HCT116 (cell line): ENCODE measurements around the gene SLC22A13. TPM values are rescaled to one million over a fixed set of nuclear protein-coding genes. Genes with fewer than 3 reads are reported as not detected.
"Not testable (repeated sequence)": the region's sequence is repeated elsewhere in the genome, so short reads cannot be mapped to it uniquely, and the experiment has no call there.

ENCODE experiments used
- ATAC-seq: fragments of 200-7000 bp; cut with Tn5 transposase; 2 replicates; pipeline ENCODE4 v1.9.1; 2020; ENCODE audit warnings: mild to moderate bottlenecking, moderate library complexity
- BruUV-seq: library from RNA; stranded (reverse); fragments of 400-500 nt; replicated peaks from 2 replicates; lab custom pipeline; 2021; lab: Mats Ljungman, UMichigan
- CTCF ChIA-PET: fragments of 300-600 bp; sonication (Branson Sonifier 250); formaldehyde crosslinking; loops from one replicate; lab custom pipeline; 2021; ENCODE audit warnings: antibody characterized with exemption; lab: Charles Lee
- POLR2A ChIA-PET: fragments of 300-600, 350-600 bp; sonication (Branson Sonifier 250); formaldehyde crosslinking; loops from one replicate; lab custom pipeline; 2021; ENCODE audit warnings: antibody characterized with exemption; lab: Charles Lee
- RAD21 ChIA-PET, 2 experiments: fragments of 300-600 bp; sonication (Branson Sonifier 250); formaldehyde crosslinking; loops; one replicate each; lab custom pipeline; 2023; ENCODE audit warnings: low total read pairs in 2 of 2; ENCODE audit not compliant: uncharacterized antibody in 2 of 2, unreplicated experiment in 2 of 2, low non-redundant PET in 1 of 2; lab: Charles Lee
- DNase-seq: peaks from one replicate; pipeline ENCODE4 v3.0.0-alpha.2; 2010; ENCODE audit warnings: low read depth, low spot score
- H2AFZ ChIP-seq: fragments of 200-600 bp; shearing (Covaris generic), sonication (generic); 2 replicates; pipeline ENCODE4 v1.6.1; 2017; ENCODE audit warnings: low read depth, mixed run types, mixed read lengths, antibody characterized with exemption, low read length; ENCODE audit not compliant: poor library complexity, severe bottlenecking
- H3K27ac ChIP-seq: 2 replicates; pipeline ENCODE4 v1.5.1; 2012; ENCODE audit warnings: low read depth, low read length
- H3K27me3 ChIP-seq: fragments of 200-600 bp; sonication (generic); 2 replicates; pipeline ENCODE4 v1.6.1; 2016; ENCODE audit warnings: mixed run types, low read length, mixed read lengths; ENCODE audit not compliant: insufficient read depth
- H3K36me3 ChIP-seq, 2 experiments: fragments of 200-500 bp in 1 of 2; fragments of 200-600 bp in 1 of 2; sonication (Bioruptor generic) in 1 of 2; sonication (generic) in 1 of 2; 2 replicates each; pipeline versions ENCODE4 v1.5.1 to v1.6.1; 2014 to 2016; ENCODE audit warnings: low read length in 2 of 2, inconsistent platforms in 1 of 2, mixed read lengths in 1 of 2, mixed run types in 1 of 2; ENCODE audit not compliant: insufficient read depth in 2 of 2, control insufficient read depth in 1 of 2
- H3K4me1 ChIP-seq, 2 experiments: fragments of 200-600 bp in 1 of 2; sonication (generic) in 1 of 2; 2 replicates each; pipeline versions ENCODE4 v1.5.1 to v1.6.1; 2012 to 2017; ENCODE audit warnings: low read length in 2 of 2, inconsistent platforms in 1 of 2, mild to moderate bottlenecking in 1 of 2, mixed read lengths in 1 of 2, mixed run types in 1 of 2, moderate library complexity in 1 of 2; ENCODE audit not compliant: insufficient read depth in 2 of 2, control insufficient read depth in 1 of 2
- H3K4me2 ChIP-seq: fragments of 200-600 bp; sonication (generic); 2 replicates; pipeline ENCODE4 v1.6.1; 2017; ENCODE audit warnings: mixed run types, low read length, mixed read lengths
- H3K4me3 ChIP-seq, 2 experiments: fragments of 200-600 bp in 1 of 2; sonication (generic) in 1 of 2; replicated peaks in 1 of 2; 2 replicates each; pipeline ENCODE4 v1.5.1; 2011 to 2016; ENCODE audit warnings: low read length in 2 of 2, control low read depth in 1 of 2, low read depth in 1 of 2, mild to moderate bottlenecking in 1 of 2, mixed read lengths in 1 of 2, mixed run types in 1 of 2
- H3K79me2 ChIP-seq: fragments of 200-600 bp; sonication (generic); 2 replicates; pipeline ENCODE4 v1.6.1; 2017; ENCODE audit warnings: mild to moderate bottlenecking, mixed run types, low read length, moderate library complexity, mixed read lengths; ENCODE audit not compliant: insufficient read depth
- H3K9ac ChIP-seq: fragments of 200-600 bp; sonication (generic); 2 replicates; pipeline ENCODE4 v1.6.1; 2016; ENCODE audit warnings: low read length, mixed read lengths
- H3K9me2 ChIP-seq: fragments of 200-600 bp; sonication (generic), shearing (Covaris generic); 2 replicates; pipeline ENCODE4 v1.6.1; 2017; ENCODE audit warnings: mixed run types, mild to moderate bottlenecking, moderate library complexity; ENCODE audit not compliant: insufficient read depth
- H3K9me3 ChIP-seq, 2 experiments: fragments of 200-500 bp in 1 of 2; fragments of 200-600 bp in 1 of 2; sonication (Bioruptor generic) in 1 of 2; sonication (generic) in 1 of 2; 2 replicates each; pipeline ENCODE4 v1.6.1; 2014 to 2017; ENCODE audit warnings: low read length in 2 of 2, mixed read lengths in 2 of 2, inconsistent platforms in 1 of 2, low read depth in 1 of 2, mild to moderate bottlenecking in 1 of 2, mixed run types in 1 of 2, moderate library complexity in 1 of 2; ENCODE audit not compliant: control insufficient read depth in 1 of 2, insufficient read depth in 1 of 2
- H4K20me1 ChIP-seq: fragments of 200-600 bp; sonication (generic), shearing (Covaris generic); 2 replicates; pipeline ENCODE4 v1.6.1; 2017; ENCODE audit warnings: mixed run types, mild to moderate bottlenecking, moderate library complexity; ENCODE audit not compliant: insufficient read depth
- EGR1 ChIP-seq: IDR thresholded peaks from 2 replicates; pipeline ENCODE4 v1.6.1; 2012; ENCODE audit warnings: low read depth
- EZH2 ChIP-seq: fragments of 200-600 bp; sonication (generic); IDR thresholded peaks from 2 replicates; pipeline ENCODE4 v1.6.1; 2017; ENCODE audit warnings: antibody characterized with exemption, mixed run types
- EZH2phosphoT487 ChIP-seq: fragments of 200-600 bp; IDR thresholded peaks from 2 replicates; pipeline ENCODE4 v1.6.1; 2018; ENCODE audit warnings: antibody characterized with exemption, borderline replicate concordance
- JUND ChIP-seq: IDR thresholded peaks from 2 replicates; pipeline ENCODE4 v1.6.1; 2012
- MAX ChIP-seq: IDR thresholded peaks from 2 replicates; pipeline ENCODE4 v1.6.1; 2012
- POLR2A ChIP-seq: IDR thresholded peaks from 2 replicates; pipeline ENCODE4 v1.7.0; 2011; ENCODE audit warnings: borderline replicate concordance; ENCODE audit not compliant: insufficient read depth, insufficient read length; ENCODE audit errors: extremely low read depth
- RAD21 ChIP-seq: IDR thresholded peaks from 2 replicates; pipeline ENCODE4 v1.6.1; 2012; ENCODE audit warnings: low read depth, mild to moderate bottlenecking
- SRF ChIP-seq: IDR thresholded peaks from 2 replicates; pipeline ENCODE4 v1.6.1; 2012; ENCODE audit warnings: low read depth
- TCF7L2 ChIP-seq: IDR thresholded peaks from 2 replicates; pipeline ENCODE4 v1.7.0; 2011; ENCODE audit warnings: borderline replicate concordance, inconsistent platforms; ENCODE audit not compliant: insufficient read depth, insufficient read length; ENCODE audit errors: extremely low read depth
- intact Hi-C: fragments of 100-400 bp; cut with micrococcal nuclease; formaldehyde crosslinking; loops from 2 replicates; pipeline ENCODE4 v1.10.0; 2022
- total RNA-seq: library from RNA; stranded (reverse); gene quantifications from one replicate; pipeline ENCODE4 v1.2.1, GENCODE V29; 2021; ENCODE audit not compliant: unreplicated experiment
- TF ChIP-seq, protein P1 (sequence below): IDR thresholded peaks from 2 replicates; pipeline ENCODE4 v1.6.1; 2012

Gene SLC22A13
- total RNA-seq, 1 experiment from 2014 or later = 0.47 TPM

DNA sequence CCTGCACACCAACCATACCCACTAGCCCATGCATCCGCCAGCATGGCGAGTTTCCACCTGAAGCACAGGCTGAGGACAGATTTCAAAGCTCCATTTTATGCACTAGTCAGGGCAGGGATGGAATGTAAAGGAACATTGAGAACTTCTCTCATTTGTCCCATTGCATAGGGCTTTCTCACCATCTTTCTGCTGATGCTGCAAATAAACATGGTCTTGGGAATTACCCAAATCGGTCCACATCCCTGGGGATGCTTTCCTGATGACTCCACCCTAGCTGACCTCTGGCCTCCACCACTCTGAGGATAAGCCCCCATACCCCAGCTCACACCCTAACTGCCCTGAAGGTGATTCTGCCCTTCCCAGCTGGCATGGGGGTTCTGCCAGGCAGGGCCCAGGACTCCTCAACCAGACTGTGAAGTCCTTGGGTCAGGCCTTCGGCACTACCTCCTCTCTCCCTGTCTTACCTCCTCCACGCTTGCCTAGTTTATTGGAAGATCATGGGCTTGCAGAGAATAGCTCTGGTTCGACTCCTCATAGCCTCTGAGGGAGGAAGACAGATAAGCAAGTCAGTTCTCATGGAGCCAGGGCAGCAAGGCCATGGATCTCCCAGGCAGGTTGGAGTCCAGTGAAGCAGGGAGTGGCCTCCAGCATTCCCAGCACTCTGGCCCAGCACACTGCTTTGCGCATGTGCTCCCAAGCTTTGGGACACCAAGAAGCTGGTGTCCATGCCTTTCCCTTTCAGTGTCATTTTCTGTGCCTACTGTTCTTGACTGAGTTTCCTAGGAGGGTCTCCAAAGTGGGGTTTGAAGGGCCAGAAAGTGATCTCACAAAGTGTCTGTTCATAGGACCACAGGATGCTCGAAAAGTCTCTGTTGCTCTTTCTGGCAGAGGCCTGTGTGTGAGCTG, 53.4 kb downstream of the SLC22A13 start:
- no peaks in the 10 kb centered on the region for H3K9me3 ChIP-seq
- no peaks in the 10 kb centered on the region for H3K9me2 ChIP-seq
- H3K27me3 ChIP-seq = no peaks in the 10 kb centered on the region
- CTCF ChIA-PET = no interaction called here
- H2AFZ ChIP-seq = no peak overlapping the region
- RAD21 ChIA-PET = no interaction called here
- BruUV-seq = no TSS peak
- no peak overlapping the region for H3K4me2 ChIP-seq
- intact Hi-C loops = no loop called here
- no peak overlapping the region for H3K4me3 ChIP-seq
- DNase-seq = no peak
- POLR2A ChIA-PET = no interaction called here
- no peaks in the 10 kb centered on the region for H3K4me1 ChIP-seq
- no peaks in the 10 kb centered on the region for H3K79me2 ChIP-seq
- no peaks in the 10 kb centered on the region for H4K20me1 ChIP-seq
- H3K27ac ChIP-seq = no peak overlapping the region
- no peaks in the 10 kb centered on the region for H3K36me3 ChIP-seq
- ATAC-seq = no peak
- TF ChIP-seq EZH2phosphoT487 = no peak
- no peak for TF ChIP-seq JUND
- no peak for TF ChIP-seq POLR2A
- no peak for TF ChIP-seq RAD21
- TF ChIP-seq, protein P1, sequence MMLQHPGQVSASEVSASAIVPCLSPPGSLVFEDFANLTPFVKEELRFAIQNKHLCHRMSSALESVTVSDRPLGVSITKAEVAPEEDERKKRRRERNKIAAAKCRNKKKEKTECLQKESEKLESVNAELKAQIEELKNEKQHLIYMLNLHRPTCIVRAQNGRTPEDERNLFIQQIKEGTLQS = no peak
- TF ChIP-seq TCF7L2 = no peak
- no peak for TF ChIP-seq EZH2
- no peak for TF ChIP-seq SRF
- no peak for TF ChIP-seq MAX
- no peak for TF ChIP-seq EGR1
- no peak overlapping the region for H3K9ac ChIP-seq

DNA sequence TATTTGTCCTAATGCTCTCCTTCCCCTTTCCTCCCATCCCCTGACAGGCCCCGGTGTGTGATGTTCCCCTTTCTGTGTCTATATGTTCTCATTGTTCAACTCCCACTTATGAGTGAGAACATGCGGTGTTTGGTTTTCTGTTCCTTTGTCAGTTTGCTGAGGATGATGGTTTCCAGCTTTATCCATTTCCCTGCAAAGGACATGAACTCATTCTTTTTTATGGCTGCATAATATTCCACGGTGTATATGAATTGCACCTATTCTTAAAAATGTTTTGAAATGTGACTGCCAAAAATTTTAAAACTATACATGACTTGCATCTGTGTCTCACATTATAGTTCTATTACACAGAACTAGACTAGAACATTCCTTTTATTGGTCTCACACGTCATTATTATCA, 55.0 kb downstream of the SLC22A13 start:
- H3K27ac ChIP-seq, H3K79me2 ChIP-seq, H2AFZ ChIP-seq, RAD21 ChIA-PET, H4K20me1 ChIP-seq, H3K9me3 ChIP-seq, CTCF ChIA-PET, H3K27me3 ChIP-seq, H3K4me1 ChIP-seq, POLR2A ChIA-PET, H3K4me3 ChIP-seq, ATAC-seq, H3K36me3 ChIP-seq, BruUV-seq, H3K9me2 ChIP-seq, intact Hi-C loops, H3K4me2 ChIP-seq, DNase-seq, H3K9ac ChIP-seq: not testable (repeated sequence)
